Type B pancreatic cell (in vitro differentiated cells): ENCODE results near the gene DNAJA4. TPM values are rescaled to one million over a fixed set of nuclear protein-coding genes. Genes with fewer than 3 reads are reported as not detected.

Source experiments
- DNase-seq: peaks from one replicate; pipeline ENCODE4 v3.0.0; 2021; ENCODE audit warnings: mixed read lengths; ENCODE audit not compliant: unreplicated experiment; ENCODE audit errors: extremely low spot score
- H3K27ac Mint-ChIP-seq: 2 replicates; pipeline ENCODE4 v1.8.0; 2021; ENCODE audit warnings: mild to moderate bottlenecking, mixed read lengths
- H3K27me3 Mint-ChIP-seq: 2 replicates; pipeline ENCODE4 v1.8.0; 2021; ENCODE audit warnings: mixed read lengths
- H3K36me3 Mint-ChIP-seq: 2 replicates; pipeline ENCODE4 v1.8.0; 2021; ENCODE audit warnings: mixed read lengths
- H3K4me1 Mint-ChIP-seq: one replicate; pipeline ENCODE4 v1.8.0; 2021; ENCODE audit warnings: mixed read lengths; ENCODE audit not compliant: unreplicated experiment
- H3K4me3 Mint-ChIP-seq: 2 replicates; pipeline ENCODE4 v1.8.0; 2021; ENCODE audit warnings: mild to moderate bottlenecking, mixed read lengths
- H3K9me3 Mint-ChIP-seq: 2 replicates; pipeline ENCODE4 v1.8.0; 2021; ENCODE audit warnings: mixed read lengths
- CTCF ChIP-seq: fragments of 200-600 bp; sonication (generic); conservative IDR thresholded peaks from 2 replicates; pipeline ENCODE4 v1.5.0; 2021; ENCODE audit warnings: antibody characterized with exemption, mild to moderate bottlenecking
- total RNA-seq: library from RNA; stranded (reverse); gene quantifications from 2 replicates; pipeline ENCODE4 v1.2.1, GENCODE V29; 2021; ENCODE audit warnings: low replicate concordance

The DNAJA4 gene
- total RNA-seq, 1 donor from 2014 or later, result 0.10 TPM

- Mint-ChIP-seq H3K4me1 (peaks cover 59% of the 10 kb centered on the region), H3K36me3 (no peaks in the 10 kb centered on the region), H3K9me3 (no peaks in the 10 kb centered on the region), H3K4me3 (no peak overlapping the region), H3K27ac (peak overlapping the region; percentile 58), H3K27me3 (peaks cover 31% of the 10 kb centered on the region)
- TF ChIP-seq CTCF, result no peak
- no peak for DNase-seq
Measured at GRCh38 chr15:78322724-78323521, 58.6 kb downstream of the DNAJA4 start.

GRCh38 chr15:78323693-78324092 is 59.3 kb downstream of the DNAJA4 start:
- peaks cover 31% of the 10 kb centered on the region for H3K27me3 Mint-ChIP-seq
- no peak overlapping the region for H3K4me3 Mint-ChIP-seq
- H3K4me1 Mint-ChIP-seq, result peaks cover 57% of the 10 kb centered on the region
- peak overlapping the region; percentile 58 for H3K27ac Mint-ChIP-seq
- no peaks in the 10 kb centered on the region for H3K9me3 Mint-ChIP-seq
- no peaks in the 10 kb centered on the region for H3K36me3 Mint-ChIP-seq
- no peak for DNase-seq
- TF ChIP-seq CTCF, result no peak

GRCh38 chr15:78324144-78324543 is 59.8 kb downstream of the DNAJA4 start:
- H3K27ac Mint-ChIP-seq, result peak overlapping the region; percentile 42
- H3K4me1 Mint-ChIP-seq, result peaks cover 57% of the 10 kb centered on the region

GRCh38 chr15:78325092-78325843 is 60.9 kb downstream of the DNAJA4 start:
- Mint-ChIP-seq H3K27me3 (peaks cover 31% of the 10 kb centered on the region), H3K36me3 (no peaks in the 10 kb centered on the region), H3K9me3 (no peaks in the 10 kb centered on the region), H3K4me1 (peaks cover 62% of the 10 kb centered on the region), H3K4me3 (peak overlapping the region; percentile 16), H3K27ac (peak overlapping the region; percentile 52)
- no peak for DNase-seq
- no peak for TF ChIP-seq CTCF

More at GRCh38 chr15:78324144-78324543, 59.8 kb downstream of the DNAJA4 start:
- DNase-seq, result no peak
- H3K4me3 Mint-ChIP-seq, result peak overlapping the region; percentile 48
- H3K9me3 Mint-ChIP-seq, result no peaks in the 10 kb centered on the region
- H3K27me3 Mint-ChIP-seq, result peaks cover 31% of the 10 kb centered on the region
- H3K36me3 Mint-ChIP-seq, result no peaks in the 10 kb centered on the region
- TF ChIP-seq CTCF, result no peak

GRCh38 chr15:78327466-78327865 is 63.1 kb downstream of the DNAJA4 start:
- Mint-ChIP-seq H3K9me3 (no peaks in the 10 kb centered on the region), H3K27ac (peak overlapping the region; percentile 22)

More at GRCh38 chr15:78327466-78327865, 63.1 kb downstream of the DNAJA4 start:
- TF ChIP-seq CTCF, result no peak
- Mint-ChIP-seq H3K4me3 (no peak overlapping the region), H3K36me3 (no peaks in the 10 kb centered on the region), H3K4me1 (peaks cover 60% of the 10 kb centered on the region), H3K27me3 (peaks cover 31% of the 10 kb centered on the region)
- no peak for DNase-seq
